ENCODE results near the gene KIR3DL2. TPM values are rescaled to one million over a fixed set of nuclear protein-coding genes. Genes with fewer than 3 reads are reported as not detected.

Gene KIR3DL2
- not detected in 5 replicates for total RNA-seq (2022; extraction: Qiagen RNA extraction)

GRCh38 chr19:54850061-54850640 lies at the start of gene KIR3DL2:
Gene KIR3DL2 (plus strand): TSS chr19:54850443. CDS start chr19:54850476, 33 bp downstream.

GRCh38 chr19:54803410-54803809 lies 46.8 kb upstream of the KIR3DL2 start, which contains the start of gene KIR2DL4:
Gene KIR2DL4 (plus strand): TSS chr19:54803610. CDS start chr19:54803652, 42 bp downstream.

DNA sequence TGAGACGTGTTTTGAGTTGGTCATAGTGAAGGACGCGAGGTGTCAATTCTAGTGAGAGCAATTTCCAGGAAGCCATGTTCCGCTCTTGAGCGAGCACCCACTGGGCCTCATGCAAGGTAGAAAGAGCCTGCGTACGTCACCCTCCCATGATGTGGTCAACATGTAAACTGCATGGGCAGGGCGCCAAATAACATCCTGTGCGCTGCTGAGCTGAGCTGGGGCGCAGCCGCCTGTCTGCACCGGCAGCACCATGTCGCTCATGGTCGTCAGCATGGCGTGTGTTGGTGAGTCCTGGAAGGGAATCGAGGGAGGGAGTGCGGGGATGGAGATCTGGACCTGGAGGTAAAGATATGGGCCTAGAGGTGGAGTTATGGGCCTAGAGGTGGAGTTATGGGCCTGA lies 34.0 kb upstream of the KIR3DL2 start, which contains the start of gene KIR3DL1:
Gene KIR3DL1 (plus strand): TSS at position 218 of the 400 bp plus-strand sequence.

GRCh38 chr19:54832496-54832895 lies 17.7 kb upstream of the KIR3DL2 start, which contains the start of gene KIR2DS4:
Gene KIR2DS4 (plus strand): TSS chr19:54832676.

GRCh38 chr19:54873990-54874389 lies 23.7 kb downstream of the KIR3DL2 start, which contains the start of gene FCAR:
Gene FCAR (plus strand): TSS chr19:54874235. CDS start chr19:54874290, 55 bp downstream.

GRCh38 chr19:54905803-54906511 lies 55.7 kb downstream of the KIR3DL2 start, which contains the start of gene NCR1:
Gene NCR1 (plus strand): TSS chr19:54906148. CDS start chr19:54906188, 40 bp downstream.

Other genes with a start within 250 kb of the KIR3DL2 start
- gene LILRB1, start 220.0 kb upstream of the KIR3DL2 start, total RNA-seq (2022; extraction: Qiagen RNA extraction): 0.24 TPM in 1 of 5 replicates, not detected in the others
- not detected in 5 replicates for gene LILRB4, start 187.5 kb upstream of the KIR3DL2 start, total RNA-seq (2022; extraction: Qiagen RNA extraction)
- not detected in 5 replicates for gene KIR3DL3, start 126.0 kb upstream of the KIR3DL2 start, total RNA-seq (2022; extraction: Qiagen RNA extraction)
- gene KIR2DL3, start 111.9 kb upstream of the KIR3DL2 start, total RNA-seq (2022; extraction: Qiagen RNA extraction): not detected in 5 replicates
- gene KIR2DL1, start 80.7 kb upstream of the KIR3DL2 start, total RNA-seq (2022; extraction: Qiagen RNA extraction): not detected in 5 replicates
- not detected in 5 replicates for gene KIR2DL4, start 46.8 kb upstream of the KIR3DL2 start, total RNA-seq (2022; extraction: Qiagen RNA extraction)
- gene KIR3DL1, start 34.0 kb upstream of the KIR3DL2 start, total RNA-seq (2022; extraction: Qiagen RNA extraction): not detected in 5 replicates
- gene KIR2DS4, start 17.8 kb upstream of the KIR3DL2 start, total RNA-seq (2022; extraction: Qiagen RNA extraction): not detected in 5 replicates
- not detected in 5 replicates for gene FCAR, start 23.8 kb downstream of the KIR3DL2 start, total RNA-seq (2022; extraction: Qiagen RNA extraction)
- not detected in 5 replicates for gene NCR1, start 55.7 kb downstream of the KIR3DL2 start, total RNA-seq (2022; extraction: Qiagen RNA extraction)
- gene NLRP7, start 97.1 kb downstream of the KIR3DL2 start, total RNA-seq (2022; extraction: Qiagen RNA extraction): not detected in 5 replicates
- gene NLRP2, start 115.9 kb downstream of the KIR3DL2 start, total RNA-seq (2022; extraction: Qiagen RNA extraction): 23.9 to 26.9 TPM (median 25.8 TPM) in 5 replicates
- gene GP6, start 187.8 kb downstream of the KIR3DL2 start, total RNA-seq (2022; extraction: Qiagen RNA extraction): 0.15 to 0.24 TPM (median 0.19 TPM) in 4 of 5 replicates, not detected in the other
- gene RDH13, start 212.7 kb downstream of the KIR3DL2 start, total RNA-seq (2022; extraction: Qiagen RNA extraction): 15.8 to 31.4 TPM (median 20.9 TPM) in 5 replicates
- 3.4 to 7.4 TPM (median 6.3 TPM) in 5 replicates for gene EPS8L1, start 225.4 kb downstream of the KIR3DL2 start, total RNA-seq (2022; extraction: Qiagen RNA extraction)